H9 (cell line): ENCODE data around the gene SLC39A7. TPM values are rescaled to one million over a fixed set of nuclear protein-coding genes. Genes with fewer than 3 reads are reported as not detected.

Experiments used
- DNase-seq: peaks from one replicate; pipeline ENCODE4 v3.0.0-alpha.2; 2017
- H2AFZ ChIP-seq: one replicate; pipeline ENCODE4 v1.6.1; 2013; ENCODE audit warnings: mild to moderate bottlenecking, low read length, control low read depth, moderate library complexity
- H2AK5ac ChIP-seq: 2 replicates; pipeline ENCODE4 v1.6.1; 2013; ENCODE audit warnings: low read length, control low read depth, mixed read lengths; ENCODE audit not compliant: insufficient read length
- H2BK120ac ChIP-seq: one replicate; pipeline ENCODE4 v1.6.1; 2013; ENCODE audit warnings: low read depth, mild to moderate bottlenecking, low read length, control low read depth, inconsistent platforms; ENCODE audit not compliant: poor library complexity, severe bottlenecking
- H2BK12ac ChIP-seq: 2 replicates; pipeline ENCODE4 v1.6.1; 2013; ENCODE audit warnings: low read length, control low read depth, mixed read lengths, low read depth; ENCODE audit not compliant: insufficient read length
- H2BK15ac ChIP-seq: 2 replicates; pipeline ENCODE4 v1.6.1; 2013; ENCODE audit warnings: low read depth, low read length, control low read depth
- H2BK20ac ChIP-seq: one replicate; pipeline ENCODE4 v1.6.1; 2013; ENCODE audit warnings: low read depth, mild to moderate bottlenecking, low read length, control low read depth, inconsistent platforms; ENCODE audit not compliant: poor library complexity, severe bottlenecking
- H2BK5ac ChIP-seq: 2 replicates; pipeline ENCODE4 v1.6.1; 2013; ENCODE audit warnings: low read length, control low read depth, mixed read lengths; ENCODE audit not compliant: insufficient read length
- H3K14ac ChIP-seq: 2 replicates; pipeline ENCODE4 v1.6.1; 2013; ENCODE audit warnings: low read length, control low read depth; ENCODE audit not compliant: insufficient read depth
- H3K18ac ChIP-seq: 2 replicates; pipeline ENCODE4 v1.6.1; 2013; ENCODE audit warnings: low read depth, mild to moderate bottlenecking, mixed read lengths, low read length, control low read depth; ENCODE audit not compliant: insufficient read length
- H3K23ac ChIP-seq: 2 replicates; pipeline ENCODE4 v1.6.1; 2013; ENCODE audit warnings: low read length, control low read depth, mixed read lengths, low read depth; ENCODE audit not compliant: insufficient read length
- H3K23me2 ChIP-seq: 2 replicates; pipeline ENCODE4 v1.6.1; 2013; ENCODE audit warnings: low read depth, mild to moderate bottlenecking, mixed read lengths, low read length, control low read depth; ENCODE audit not compliant: insufficient read length, poor library complexity, severe bottlenecking
- H3K27ac ChIP-seq: 2 replicates; pipeline ENCODE4 v1.5.1; 2013; ENCODE audit warnings: low read length, control low read depth, mixed read lengths, low read depth; ENCODE audit not compliant: insufficient read length
- H3K27me3 ChIP-seq: 2 replicates; pipeline ENCODE4 v1.6.1; 2013; ENCODE audit warnings: low read length, control low read depth, inconsistent platforms; ENCODE audit not compliant: insufficient read depth
- H3K4ac ChIP-seq: 2 replicates; pipeline ENCODE4 v1.6.1; 2013; ENCODE audit warnings: low read depth, mild to moderate bottlenecking, control low read depth, inconsistent platforms, low read length, moderate library complexity
- H3K4me1 ChIP-seq: 2 replicates; pipeline ENCODE4 v1.6.1; 2013; ENCODE audit warnings: low read length, control low read depth, inconsistent platforms; ENCODE audit not compliant: insufficient read depth
- H3K4me2 ChIP-seq: 2 replicates; pipeline ENCODE4 v1.6.1; 2013; ENCODE audit warnings: low read length, control low read depth, mixed read lengths; ENCODE audit not compliant: insufficient read length, insufficient read depth
- H3K56ac ChIP-seq: 2 replicates; pipeline ENCODE4 v1.6.1; 2013; ENCODE audit warnings: low read depth, mild to moderate bottlenecking, mixed read lengths, low read length, control low read depth; ENCODE audit not compliant: insufficient read length
- H3K79me1 ChIP-seq: 2 replicates; pipeline ENCODE4 v1.6.1; 2013; ENCODE audit warnings: low read depth, mild to moderate bottlenecking, moderate library complexity, low read length, control low read depth, inconsistent platforms; ENCODE audit not compliant: insufficient read depth, poor library complexity, severe bottlenecking
- H3K79me2 ChIP-seq: 2 replicates; pipeline ENCODE4 v1.6.1; 2013; ENCODE audit warnings: low read length, control low read depth, inconsistent platforms; ENCODE audit not compliant: insufficient read depth
- H3K9ac ChIP-seq: 2 replicates; pipeline ENCODE4 v1.6.1; 2013; ENCODE audit warnings: low read length, control low read depth, mixed read lengths; ENCODE audit not compliant: insufficient read length; ENCODE audit errors: extremely low read depth
- H3K9me3 ChIP-seq: one replicate; pipeline ENCODE4 v1.6.1; 2013; ENCODE audit warnings: low read depth, low read length, inconsistent platforms; ENCODE audit not compliant: control insufficient read depth
- H3T11ph ChIP-seq: one replicate; pipeline ENCODE4 v1.6.1; 2013; ENCODE audit warnings: mild to moderate bottlenecking, low read length, control low read depth, inconsistent platforms
- H4K20me1 ChIP-seq: one replicate; pipeline ENCODE4 v1.6.1; 2013; ENCODE audit not compliant: control insufficient read depth, insufficient read length, insufficient read depth
- H4K5ac ChIP-seq: 2 replicates; pipeline ENCODE4 v1.6.1; 2013; ENCODE audit warnings: low read depth, mild to moderate bottlenecking, mixed read lengths, low read length, control low read depth; ENCODE audit not compliant: insufficient read length
- H4K8ac ChIP-seq: replicated peaks from 2 replicates; pipeline ENCODE4 v1.6.1; 2013; ENCODE audit warnings: low read length, control low read depth, mixed read lengths, low read depth; ENCODE audit not compliant: insufficient read length
- H4K91ac ChIP-seq: 2 replicates; pipeline ENCODE4 v1.6.1; 2013; ENCODE audit warnings: low read depth, mild to moderate bottlenecking, moderate library complexity, mixed read lengths, low read length, control low read depth; ENCODE audit not compliant: insufficient read length
- H3K27ac Mint-ChIP-seq, 3 experiments: 2 replicates in 2 of 3; 3 replicates in 1 of 3; pipeline ENCODE4 v1.8.0; 2020 to 2021; ENCODE audit warnings: mixed read lengths in 3 of 3, mild to moderate bottlenecking in 1 of 3, moderate library complexity in 1 of 3
- H3K27me3 Mint-ChIP-seq: 2 replicates; pipeline ENCODE4 v1.8.0; 2021; ENCODE audit warnings: low read depth, mild to moderate bottlenecking, moderate library complexity, mixed read lengths
- H3K36me3 Mint-ChIP-seq, 3 experiments: 2 replicates in 2 of 3; 3 replicates in 1 of 3; pipeline ENCODE4 v1.8.0; 2020 to 2021; ENCODE audit warnings: low read depth in 3 of 3, mixed read lengths in 3 of 3; ENCODE audit not compliant: insufficient read depth in 1 of 3
- H3K4me1 Mint-ChIP-seq, 2 experiments: 2 replicates each; pipeline ENCODE4 v1.8.0; 2020; ENCODE audit warnings: mixed read lengths in 2 of 2
- H3K4me3 Mint-ChIP-seq, 2 experiments: 2 replicates in 1 of 2; 3 replicates in 1 of 2; pipeline ENCODE4 v1.8.0; 2020 to 2021; ENCODE audit warnings: mild to moderate bottlenecking in 2 of 2, mixed read lengths in 2 of 2, moderate library complexity in 1 of 2
- H3K9me3 Mint-ChIP-seq, 2 experiments: 2 replicates in 1 of 2; 3 replicates in 1 of 2; pipeline ENCODE4 v1.8.0; 2020; ENCODE audit warnings: mild to moderate bottlenecking in 2 of 2, mixed read lengths in 2 of 2, moderate library complexity in 1 of 2
- WGBS: extraction: QIAGEN DNeasy Blood & Tissue Kit; methylation state at CpG from one replicate; pipeline ENCODE4 v1.1.7; 2013; ENCODE audit warnings: missing lambda C conversion rate, low lambda C conversion rate, mixed read lengths; ENCODE audit not compliant: insufficient read length; ENCODE audit errors: extremely low coverage; 5-methylcytosine and 5-hydroxymethylcytosine counted together
- total RNA-seq: library from RNA; stranded (reverse); gene quantifications from 2 replicates; pipeline ENCODE4 v1.2.1, GENCODE V29; 2021
- TF ChIP-seq, protein P1 (sequence below): fragments of 200-600 bp; sonication (generic); conservative IDR thresholded peaks from 3 replicates; pipeline ENCODE4 v1.8.0; 2021; ENCODE audit warnings: antibody characterized with exemption, mild to moderate bottlenecking

Gene SLC39A7
- total RNA-seq, 1 experiment from 2014 or later: 107 TPM

GRCh38 chr6:33181141-33181540 is 19.5 kb upstream of the SLC39A7 start:
- Histone ChIP-seq H3K9me3 (no peaks in the 10 kb centered on the region), H4K8ac (no peak overlapping the region), H3K56ac (no peak overlapping the region), H3K27me3 (no peaks in the 10 kb centered on the region; the same call in 1 of the 2 replicates), H2BK12ac (no peak overlapping the region), H3K18ac (no peak overlapping the region), H2BK120ac (no peak overlapping the region), H3K23ac (no peak overlapping the region), H3T11ph (no peak overlapping the region), H4K91ac (no peak overlapping the region), H3K23me2 (no peaks in the 10 kb centered on the region), H3K79me1 (no peaks in the 10 kb centered on the region), H2AFZ (no peak overlapping the region), H4K20me1 (no peaks in the 10 kb centered on the region), H2BK20ac (no peak overlapping the region), H3K79me2 (no peaks in the 10 kb centered on the region), H2AK5ac (no peak overlapping the region), H4K5ac (no peak overlapping the region), H3K27ac (no peak overlapping the region), H3K9ac (no peak overlapping the region), H3K4me2 (no peak overlapping the region), H2BK15ac (no peak overlapping the region), H3K4me1 (no peaks in the 10 kb centered on the region; the same call in 1 of the 2 replicates), H3K4ac (no peak overlapping the region), H2BK5ac (no peak overlapping the region), H3K14ac (no peak overlapping the region)
- DNase-seq: no peak
- H3K27ac Mint-ChIP-seq: no peak overlapping the region
- TF ChIP-seq, protein P1, sequence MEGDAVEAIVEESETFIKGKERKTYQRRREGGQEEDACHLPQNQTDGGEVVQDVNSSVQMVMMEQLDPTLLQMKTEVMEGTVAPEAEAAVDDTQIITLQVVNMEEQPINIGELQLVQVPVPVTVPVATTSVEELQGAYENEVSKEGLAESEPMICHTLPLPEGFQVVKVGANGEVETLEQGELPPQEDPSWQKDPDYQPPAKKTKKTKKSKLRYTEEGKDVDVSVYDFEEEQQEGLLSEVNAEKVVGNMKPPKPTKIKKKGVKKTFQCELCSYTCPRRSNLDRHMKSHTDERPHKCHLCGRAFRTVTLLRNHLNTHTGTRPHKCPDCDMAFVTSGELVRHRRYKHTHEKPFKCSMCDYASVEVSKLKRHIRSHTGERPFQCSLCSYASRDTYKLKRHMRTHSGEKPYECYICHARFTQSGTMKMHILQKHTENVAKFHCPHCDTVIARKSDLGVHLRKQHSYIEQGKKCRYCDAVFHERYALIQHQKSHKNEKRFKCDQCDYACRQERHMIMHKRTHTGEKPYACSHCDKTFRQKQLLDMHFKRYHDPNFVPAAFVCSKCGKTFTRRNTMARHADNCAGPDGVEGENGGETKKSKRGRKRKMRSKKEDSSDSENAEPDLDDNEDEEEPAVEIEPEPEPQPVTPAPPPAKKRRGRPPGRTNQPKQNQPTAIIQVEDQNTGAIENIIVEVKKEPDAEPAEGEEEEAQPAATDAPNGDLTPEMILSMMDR: no peak
- H3K36me3 Mint-ChIP-seq: peaks cover 0 to 2% (median 0%) of the 10 kb centered on the region in 3 experiments; a peak in 2 of 7 replicates
- peaks cover 31% of the 10 kb centered on the region for H3K27me3 Mint-ChIP-seq
- H3K4me3 Mint-ChIP-seq: no peak overlapping the region
- peaks cover 3 to 12% of the 10 kb centered on the region in 2 experiments for H3K4me1 Mint-ChIP-seq
- no CpG with 5 or more reads among the region's 7 CpGs for WGBS
- no peaks in the 10 kb centered on the region; a peak in 1 of 5 replicates for H3K9me3 Mint-ChIP-seq
